ENCODE results near the gene SAMD3.
"Not testable (repeated sequence)": the region's sequence is repeated elsewhere in the genome, so short reads cannot be mapped to it uniquely, and the experiment has no call there.

The SAMD3 gene

DNA sequence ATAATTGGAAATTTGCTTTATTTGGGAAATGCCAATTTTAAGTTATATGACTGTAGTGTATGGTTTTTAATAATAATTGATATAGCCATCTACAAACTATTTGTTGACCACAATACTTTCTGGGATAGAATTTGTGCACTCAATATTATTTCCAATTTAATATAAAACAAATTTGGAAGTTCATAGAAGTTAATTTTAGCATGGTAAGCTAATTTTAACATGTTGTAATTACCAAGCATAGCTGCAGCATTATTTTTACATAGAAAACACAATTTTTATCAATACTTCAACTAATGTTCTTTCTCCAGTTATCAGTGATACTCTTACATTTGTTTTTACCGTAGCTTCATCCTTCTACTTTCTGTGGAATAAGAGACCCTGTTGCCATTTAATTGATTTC lies 103.5 kb downstream of the SAMD3 start:
- Histone ChIP-seq H3K4me2 (ENCODE audit: low read length) (no peak overlapping the region), H3F3A (ENCODE audit: control insufficient read depth, insufficient read depth) (peaks cover 3% of the 10 kb centered on the region; the same call in 1 of the 2 replicates), H3K4me3 (ENCODE audit: low read length) (no peak overlapping the region), H3K79me2 (ENCODE audit: control insufficient read depth, low read length) (no peaks in the 10 kb centered on the region), H3K9me2 (replicated peaks; ENCODE audit: control insufficient read depth, low read length) (no peaks in the 10 kb centered on the region), H3K27ac (ENCODE audit: low read depth, low read length) (no peak overlapping the region), H3K27me3 (ENCODE audit: control insufficient read depth, low read length) (no peaks in the 10 kb centered on the region), H3K36me3 (ENCODE audit: control insufficient read depth, low read length) (no peaks in the 10 kb centered on the region; the same call in 1 of the 2 replicates), H3K9me3 (ENCODE audit: control insufficient read depth, insufficient read depth, low read length) (no peaks in the 10 kb centered on the region), H4K20me1 (ENCODE audit: control insufficient read depth, insufficient read depth, low read depth, low read length) (no peaks in the 10 kb centered on the region), H3K4me1 (ENCODE audit: control insufficient read depth, low read length) (peaks cover 41% of the 10 kb centered on the region)
- no peak for TF ChIP-seq EZH2phosphoT487 (IDR thresholded peaks at IDR 0.05; ENCODE audit: borderline replicate concordance, low read length)
- TF ChIP-seq, protein P1, sequence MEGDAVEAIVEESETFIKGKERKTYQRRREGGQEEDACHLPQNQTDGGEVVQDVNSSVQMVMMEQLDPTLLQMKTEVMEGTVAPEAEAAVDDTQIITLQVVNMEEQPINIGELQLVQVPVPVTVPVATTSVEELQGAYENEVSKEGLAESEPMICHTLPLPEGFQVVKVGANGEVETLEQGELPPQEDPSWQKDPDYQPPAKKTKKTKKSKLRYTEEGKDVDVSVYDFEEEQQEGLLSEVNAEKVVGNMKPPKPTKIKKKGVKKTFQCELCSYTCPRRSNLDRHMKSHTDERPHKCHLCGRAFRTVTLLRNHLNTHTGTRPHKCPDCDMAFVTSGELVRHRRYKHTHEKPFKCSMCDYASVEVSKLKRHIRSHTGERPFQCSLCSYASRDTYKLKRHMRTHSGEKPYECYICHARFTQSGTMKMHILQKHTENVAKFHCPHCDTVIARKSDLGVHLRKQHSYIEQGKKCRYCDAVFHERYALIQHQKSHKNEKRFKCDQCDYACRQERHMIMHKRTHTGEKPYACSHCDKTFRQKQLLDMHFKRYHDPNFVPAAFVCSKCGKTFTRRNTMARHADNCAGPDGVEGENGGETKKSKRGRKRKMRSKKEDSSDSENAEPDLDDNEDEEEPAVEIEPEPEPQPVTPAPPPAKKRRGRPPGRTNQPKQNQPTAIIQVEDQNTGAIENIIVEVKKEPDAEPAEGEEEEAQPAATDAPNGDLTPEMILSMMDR (IDR thresholded peaks at IDR 0.05; ENCODE audit: low read depth, low read length, poor library complexity, severe bottlenecking): no peak

- Histone ChIP-seq H3K4me2 (ENCODE audit: low read length) (peak overlapping the region; percentile 17), H3K4me1 (ENCODE audit: control insufficient read depth, low read length) (peaks cover 50% of the 10 kb centered on the region), H3K27ac (ENCODE audit: low read depth, low read length) (no peak overlapping the region)
Measured at GRCh38 chr6:130118236-130118635, 104.5 kb downstream of the SAMD3 start.

GRCh38 chr6:130117187-130117701 lies 105.5 kb downstream of the SAMD3 start:
- not testable (repeated sequence) for H3F3A ChIP-seq (ENCODE audit: control insufficient read depth, insufficient read depth); H3K4me3 ChIP-seq (ENCODE audit: low read length); H4K20me1 ChIP-seq (ENCODE audit: control insufficient read depth, insufficient read depth, low read depth, low read length); H3K27ac ChIP-seq (ENCODE audit: low read depth, low read length); H3K36me3 ChIP-seq (ENCODE audit: control insufficient read depth, low read length); H3K9me3 ChIP-seq (ENCODE audit: control insufficient read depth, insufficient read depth, low read length); H3K27me3 ChIP-seq (ENCODE audit: control insufficient read depth, low read length); H3K79me2 ChIP-seq (ENCODE audit: control insufficient read depth, low read length); H3K9me2 ChIP-seq (replicated peaks; ENCODE audit: control insufficient read depth, low read length)
- Histone ChIP-seq H3K4me1 (ENCODE audit: control insufficient read depth, low read length) (peaks cover 50% of the 10 kb centered on the region), H3K4me2 (ENCODE audit: low read length) (peak overlapping the region; percentile 17; the same call in 1 of the 2 replicates)

More at GRCh38 chr6:130118236-130118635, 104.5 kb downstream of the SAMD3 start:
- Histone ChIP-seq H3K36me3 (ENCODE audit: control insufficient read depth, low read length) (no peaks in the 10 kb centered on the region; the same call in 1 of the 2 replicates), H3K9me3 (ENCODE audit: control insufficient read depth, insufficient read depth, low read length) (no peaks in the 10 kb centered on the region), H3F3A (ENCODE audit: control insufficient read depth, insufficient read depth) (peaks cover 3% of the 10 kb centered on the region; the same call in 1 of the 2 replicates), H3K4me3 (ENCODE audit: low read length) (no peak overlapping the region), H3K9me2 (replicated peaks; ENCODE audit: control insufficient read depth, low read length) (no peaks in the 10 kb centered on the region), H3K79me2 (ENCODE audit: control insufficient read depth, low read length) (no peaks in the 10 kb centered on the region), H3K27me3 (ENCODE audit: control insufficient read depth, low read length) (no peaks in the 10 kb centered on the region), H4K20me1 (ENCODE audit: control insufficient read depth, insufficient read depth, low read depth, low read length) (no peaks in the 10 kb centered on the region)
- no peak for TF ChIP-seq EZH2phosphoT487 (IDR thresholded peaks at IDR 0.05; ENCODE audit: borderline replicate concordance, low read length)
- TF ChIP-seq, protein P1 (IDR thresholded peaks at IDR 0.05; ENCODE audit: low read depth, low read length, poor library complexity, severe bottlenecking): no peak

DNA sequence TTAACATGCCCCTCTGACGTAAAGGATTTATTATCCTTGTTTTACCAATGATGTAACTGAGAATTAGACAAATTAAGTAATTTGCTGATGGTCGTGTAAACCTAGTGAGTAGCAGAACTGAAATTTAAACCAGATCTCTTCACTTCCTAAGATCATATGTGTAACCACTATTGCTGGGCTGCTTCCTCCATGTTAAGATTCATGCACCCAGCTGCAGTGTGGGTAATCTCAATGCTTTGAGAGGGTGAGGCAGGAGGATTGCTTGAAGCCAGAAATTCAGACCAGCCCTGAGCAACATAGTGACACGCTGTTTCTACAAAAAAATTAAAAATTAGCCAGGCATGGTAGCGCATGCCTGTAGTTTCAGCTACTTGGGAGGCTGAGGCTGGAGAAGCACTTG lies 106.5 kb downstream of the SAMD3 start:
- H3K79me2 ChIP-seq (ENCODE audit: control insufficient read depth, low read length): no peaks in the 10 kb centered on the region
- no peaks in the 10 kb centered on the region; the same call in 1 of the 2 replicates for H3K36me3 ChIP-seq (ENCODE audit: control insufficient read depth, low read length)
- no peaks in the 10 kb centered on the region for H3K27me3 ChIP-seq (ENCODE audit: control insufficient read depth, low read length)
- H3K27ac ChIP-seq (ENCODE audit: low read depth, low read length): peak overlapping the region; percentile 78
- no peaks in the 10 kb centered on the region for H3K9me2 ChIP-seq (replicated peaks; ENCODE audit: control insufficient read depth, low read length)
- no peaks in the 10 kb centered on the region for H3K9me3 ChIP-seq (ENCODE audit: control insufficient read depth, insufficient read depth, low read length)
- no peak for TF ChIP-seq EZH2phosphoT487 (IDR thresholded peaks at IDR 0.05; ENCODE audit: borderline replicate concordance, low read length)
- TF ChIP-seq, protein P1 (IDR thresholded peaks at IDR 0.05; ENCODE audit: low read depth, low read length, poor library complexity, severe bottlenecking): no peak
- no peaks in the 10 kb centered on the region for H4K20me1 ChIP-seq (ENCODE audit: control insufficient read depth, insufficient read depth, low read depth, low read length)
- H3F3A ChIP-seq (ENCODE audit: control insufficient read depth, insufficient read depth): peaks cover 3% of the 10 kb centered on the region; the same call in 1 of the 2 replicates
- peak overlapping the region; percentile 68 for H3K4me2 ChIP-seq (ENCODE audit: low read length)
- peak overlapping the region; percentile 52; the same call in 1 of the 2 replicates for H3K4me3 ChIP-seq (ENCODE audit: low read length)
- H3K4me1 ChIP-seq (ENCODE audit: control insufficient read depth, low read length): peaks cover 50% of the 10 kb centered on the region
